Endodermal cell (in vitro differentiated cells): ENCODE results near the gene PROP1. TPM values are rescaled to one million over a fixed set of nuclear protein-coding genes. Genes with fewer than 3 reads are reported as not detected.
A peak's percentile ranks its signal among the peaks of the same experiment; 100 is the strongest.
"Not testable (repeated sequence)": the region's sequence is repeated elsewhere in the genome, so short reads cannot be mapped to it uniquely, and the experiment has no call there.

ENCODE experiments used
- DNase-seq: peaks from one replicate; pipeline ENCODE4 v3.0.0-alpha.2; 2017
- H3K27ac ChIP-seq: 2 replicates; pipeline ENCODE4 v1.5.1; 2013; ENCODE audit warnings: mild to moderate bottlenecking, low read depth, low read length, moderate library complexity
- H3K27me3 ChIP-seq: 2 replicates; pipeline ENCODE4 v1.6.1; 2013; ENCODE audit warnings: mild to moderate bottlenecking, low read length, moderate library complexity; ENCODE audit not compliant: insufficient read depth, control insufficient read depth, poor library complexity, severe bottlenecking
- H3K36me3 ChIP-seq: 2 replicates; pipeline ENCODE4 v1.7.0; 2013; ENCODE audit warnings: mild to moderate bottlenecking, low read length, moderate library complexity; ENCODE audit not compliant: control insufficient read depth, insufficient read depth
- H3K4me1 ChIP-seq: one replicate; pipeline ENCODE4 v1.7.0; 2013; ENCODE audit warnings: low read length; ENCODE audit not compliant: control insufficient read depth, insufficient read depth
- H3K4me3 ChIP-seq: 2 replicates; pipeline ENCODE4 v1.5.1; 2013; ENCODE audit warnings: mild to moderate bottlenecking, low read length, moderate library complexity
- H3K9ac ChIP-seq: 2 replicates; pipeline ENCODE4 v1.6.1; 2013; ENCODE audit warnings: mild to moderate bottlenecking, low read length, moderate library complexity; ENCODE audit not compliant: poor library complexity, severe bottlenecking; ENCODE audit errors: extremely low read depth
- H3K9me3 ChIP-seq: 2 replicates; pipeline ENCODE4 v1.6.1; 2013; ENCODE audit warnings: mild to moderate bottlenecking, low read length, moderate library complexity; ENCODE audit not compliant: control insufficient read depth
- H3K27ac Mint-ChIP-seq: 2 replicates; pipeline ENCODE4 v1.8.0; 2020; ENCODE audit warnings: mixed read lengths
- H3K27me3 Mint-ChIP-seq: 2 replicates; pipeline ENCODE4 v1.8.0; 2021; ENCODE audit warnings: mild to moderate bottlenecking, mixed read lengths; ENCODE audit not compliant: insufficient read depth
- H3K36me3 Mint-ChIP-seq: 2 replicates; pipeline ENCODE4 v1.8.0; 2020; ENCODE audit warnings: low read depth, mixed read lengths
- H3K4me1 Mint-ChIP-seq: 2 replicates; pipeline ENCODE4 v1.8.0; 2020; ENCODE audit warnings: mixed read lengths
- H3K4me3 Mint-ChIP-seq: 2 replicates; pipeline ENCODE4 v1.8.0; 2020; ENCODE audit warnings: mild to moderate bottlenecking, moderate library complexity, mixed read lengths
- H3K9me3 Mint-ChIP-seq: 2 replicates; pipeline ENCODE4 v1.8.0; 2020; ENCODE audit warnings: mild to moderate bottlenecking, mixed read lengths
- CTCF ChIP-seq: fragments of 200-600 bp; sonication (generic); conservative IDR thresholded peaks from 2 replicates; pipeline ENCODE4 v1.5.0; 2021; ENCODE audit warnings: antibody characterized with exemption, mild to moderate bottlenecking
- WGBS, 2 experiments: methylation state at CpG; one replicate each; pipeline versions ENCODE4 v1.1.5 to v1.1.7; 2013; ENCODE audit warnings: missing lambda C conversion rate in 2 of 2, mixed read lengths in 1 of 2; ENCODE audit not compliant: insufficient coverage in 1 of 2, insufficient read length in 1 of 2; 5-methylcytosine and 5-hydroxymethylcytosine counted together
- total RNA-seq, 2 donors: library from RNA; stranded (reverse); fragmentation: NEBNext Ultra II Directional in 1 of 2; extraction: Animal tissue kit (Norgen Biotek cat#: 25700) in 1 of 2; gene quantifications; 2 replicates in 1 of 2; 3 replicates in 1 of 2; pipeline ENCODE4 v1.2.1, GENCODE V29; 2021

The PROP1 gene
- total RNA-seq, 2 donors from 2014 or later = not detected

- H3K4me3 ChIP-seq = no peak overlapping the region
- H3K27ac Mint-ChIP-seq = no peak overlapping the region
- WGBS, 2 experiments = 79 to 87% methylated on average over 7 to 10 of the region's 10 CpGs
Observed at GRCh38 chr5:177980743-177981151, 15.3 kb downstream of the PROP1 start.

GRCh38 chr5:177977600-177977999 lies 18.4 kb downstream of the PROP1 start:
- 83 to 86% methylated on average over 1 to 3 of the region's 8 CpGs for WGBS, 2 experiments
- H3K9me3 Mint-ChIP-seq, H3K4me1 Mint-ChIP-seq, H3K27me3 ChIP-seq, H3K36me3 ChIP-seq, H3K27ac Mint-ChIP-seq, H3K27me3 Mint-ChIP-seq, H3K36me3 Mint-ChIP-seq, H3K4me1 ChIP-seq, H3K4me3 ChIP-seq, DNase-seq, H3K9ac ChIP-seq, H3K27ac ChIP-seq, H3K4me3 Mint-ChIP-seq, H3K9me3 ChIP-seq: not testable (repeated sequence)

More at GRCh38 chr5:177980743-177981151, 15.3 kb downstream of the PROP1 start:
- H3K9me3 Mint-ChIP-seq = no peaks in the 10 kb centered on the region
- H3K27me3 ChIP-seq = peaks cover 17% of the 10 kb centered on the region
- DNase-seq = peak; percentile 59
- H3K4me3 Mint-ChIP-seq = no peak overlapping the region
- no peak for TF ChIP-seq CTCF
- H3K9ac ChIP-seq = no peak overlapping the region
- no peaks in the 10 kb centered on the region for H3K36me3 Mint-ChIP-seq
- peaks cover 21% of the 10 kb centered on the region for H3K27me3 Mint-ChIP-seq
- H3K4me1 Mint-ChIP-seq = no peaks in the 10 kb centered on the region
- no peaks in the 10 kb centered on the region for H3K9me3 ChIP-seq
- H3K4me1 ChIP-seq = no peaks in the 10 kb centered on the region
- H3K36me3 ChIP-seq = no peaks in the 10 kb centered on the region
- H3K27ac ChIP-seq = no peak overlapping the region

GRCh38 chr5:177973066-177973635 lies 22.9 kb downstream of the PROP1 start:
- no peak for TF ChIP-seq CTCF
- no peaks in the 10 kb centered on the region for H3K4me1 ChIP-seq
- no peak overlapping the region for H3K4me3 Mint-ChIP-seq
- H3K4me1 Mint-ChIP-seq = no peaks in the 10 kb centered on the region
- no peak overlapping the region for H3K9ac ChIP-seq
- 88 to 95% methylated on average over 3 to 5 of the region's 5 CpGs for WGBS, 2 experiments
- H3K27me3 ChIP-seq = no peaks in the 10 kb centered on the region
- no peak overlapping the region for H3K27ac Mint-ChIP-seq
- H3K36me3 Mint-ChIP-seq = peaks cover 5% of the 10 kb centered on the region
- H3K4me3 ChIP-seq = no peak overlapping the region
- H3K36me3 ChIP-seq = no peaks in the 10 kb centered on the region
- no peaks in the 10 kb centered on the region for H3K9me3 ChIP-seq
- H3K27me3 Mint-ChIP-seq = peaks cover 14% of the 10 kb centered on the region
- DNase-seq = no peak
- no peak overlapping the region for H3K27ac ChIP-seq
- H3K9me3 Mint-ChIP-seq = peaks cover 19% of the 10 kb centered on the region

DNA sequence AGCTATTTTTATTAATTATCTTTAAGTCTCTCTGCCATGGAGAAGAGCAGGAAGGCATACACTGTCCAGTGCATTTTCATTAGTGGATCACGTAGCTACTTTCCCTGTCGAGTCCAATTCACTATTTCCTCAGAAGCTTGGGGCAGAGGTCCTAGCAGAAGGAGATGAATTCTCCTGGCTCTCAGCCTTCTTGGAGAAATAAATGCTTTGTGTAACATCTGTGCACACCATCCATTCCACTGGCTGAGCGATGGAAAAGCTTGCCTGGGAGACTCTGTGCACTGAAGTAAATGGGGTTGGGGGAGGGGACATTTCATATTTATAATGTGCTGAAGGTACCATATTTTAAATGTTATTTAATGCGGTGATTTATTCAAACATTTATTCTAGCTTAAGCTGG lies 23.4 kb downstream of the PROP1 start:
- H3K27me3 Mint-ChIP-seq = peaks cover 14% of the 10 kb centered on the region
- no peaks in the 10 kb centered on the region for H3K4me1 ChIP-seq
- no peaks in the 10 kb centered on the region for H3K9me3 ChIP-seq
- peaks cover 5% of the 10 kb centered on the region for H3K36me3 Mint-ChIP-seq
- H3K27ac ChIP-seq = no peak overlapping the region
- TF ChIP-seq CTCF = no peak
- H3K4me3 Mint-ChIP-seq = no peak overlapping the region
- no peak for DNase-seq
- no peaks in the 10 kb centered on the region for H3K27me3 ChIP-seq
- no peaks in the 10 kb centered on the region for H3K36me3 ChIP-seq
- peaks cover 19% of the 10 kb centered on the region for H3K9me3 Mint-ChIP-seq
- no peak overlapping the region for H3K4me3 ChIP-seq
- no peak overlapping the region for H3K27ac Mint-ChIP-seq
- H3K4me1 Mint-ChIP-seq = no peaks in the 10 kb centered on the region
- WGBS, 2 experiments = 95 to 96% methylated on average over 2 to 4 of the region's 4 CpGs
- no peak overlapping the region for H3K9ac ChIP-seq

DNA sequence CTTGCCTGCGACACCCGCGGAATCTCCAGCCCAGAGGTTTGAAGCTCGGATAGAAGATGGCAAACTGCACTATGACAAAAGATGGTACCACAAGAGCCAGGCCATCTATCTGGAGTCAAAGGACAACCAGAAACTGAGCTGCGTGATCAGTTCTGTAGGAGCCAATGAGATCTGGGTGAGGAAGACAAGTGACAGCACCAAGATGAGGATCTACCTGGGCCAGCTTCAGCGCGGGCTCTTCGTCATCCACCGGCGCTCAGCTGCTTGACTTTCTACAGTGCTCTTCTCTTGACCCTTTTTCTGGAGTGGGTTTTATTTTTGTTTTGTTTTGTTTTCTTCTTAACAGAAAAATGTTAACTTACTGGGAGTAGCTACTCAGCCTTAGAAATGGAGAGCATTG lies 24.0 kb downstream of the PROP1 start:
- H3K4me3 Mint-ChIP-seq, H3K4me1 ChIP-seq, H3K36me3 ChIP-seq, H3K27me3 ChIP-seq, H3K36me3 Mint-ChIP-seq, H3K4me3 ChIP-seq, H3K27ac ChIP-seq, H3K9ac ChIP-seq, DNase-seq, H3K9me3 ChIP-seq, H3K4me1 Mint-ChIP-seq, H3K27ac Mint-ChIP-seq: not testable (repeated sequence)
- H3K9me3 Mint-ChIP-seq = peaks cover 19% of the 10 kb centered on the region
- H3K27me3 Mint-ChIP-seq = peaks cover 14% of the 10 kb centered on the region
- 95 to 99% methylated on average over 9 to 10 of the region's 10 CpGs for WGBS, 2 experiments
